GM12891 (cell line): ENCODE data around the gene DNTTIP2.

Source experiments
- POLR2A ChIP-seq: IDR thresholded peaks from 2 replicates; pipeline ENCODE4 v1.6.1; 2011; ENCODE audit warnings: low read depth, low read length, control low read depth
- POLR2AphosphoS5 ChIP-seq: IDR thresholded peaks from 2 replicates; pipeline ENCODE4 v1.6.1; 2011; ENCODE audit warnings: low read depth, low read length, control low read depth

GRCh38 chr1:93878501-93878888 lies 511 bp downstream of the DNTTIP2 start:
- TF ChIP-seq POLR2A, result no peak
- no peak for TF ChIP-seq POLR2AphosphoS5
